Fibroblast of skin of right biceps (primary cell): ENCODE results near the gene ANKRD42.
A peak's percentile ranks its signal among the peaks of the same experiment; 100 is the strongest.
"Not testable (repeated sequence)": the region's sequence is repeated elsewhere in the genome, so short reads cannot be mapped to it uniquely, and the experiment has no call there.

Source experiments
- DNase-seq: peaks from one replicate; pipeline ENCODE4 v3.0.0-alpha.2; 2013

The ANKRD42 gene

GRCh38 chr11:83249972-83250593 is 56.6 kb downstream of the ANKRD42 start:
- DNase-seq = peak; percentile 42

GRCh38 chr11:83252266-83252665 is 58.8 kb downstream of the ANKRD42 start:
- no peak for DNase-seq

- no peak for DNase-seq
Measured at GRCh38 chr11:83252941-83253340, 59.4 kb downstream of the ANKRD42 start.

DNA sequence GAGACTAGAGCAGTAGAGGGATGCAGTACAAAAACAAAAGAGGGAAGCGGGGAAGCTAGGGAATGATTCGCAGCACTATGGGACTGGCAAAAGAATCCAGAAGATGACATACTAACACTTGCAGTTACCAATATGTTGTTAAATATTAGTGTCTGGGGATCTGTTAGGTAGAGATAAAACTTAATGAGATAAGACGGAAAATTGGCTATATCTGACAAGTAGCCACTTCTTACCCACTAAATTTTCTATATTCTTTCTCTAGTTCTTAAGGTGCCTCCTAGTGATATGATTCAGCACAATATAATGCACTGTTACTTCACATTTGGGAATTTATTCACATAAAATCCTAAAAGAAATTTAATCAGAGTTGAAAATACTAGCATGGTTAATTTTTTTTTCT is 61.9 kb downstream of the ANKRD42 start:
- DNase-seq = no peak

GRCh38 chr11:83256602-83257340 is 63.3 kb downstream of the ANKRD42 start:
- DNase-seq = no peak

DNA sequence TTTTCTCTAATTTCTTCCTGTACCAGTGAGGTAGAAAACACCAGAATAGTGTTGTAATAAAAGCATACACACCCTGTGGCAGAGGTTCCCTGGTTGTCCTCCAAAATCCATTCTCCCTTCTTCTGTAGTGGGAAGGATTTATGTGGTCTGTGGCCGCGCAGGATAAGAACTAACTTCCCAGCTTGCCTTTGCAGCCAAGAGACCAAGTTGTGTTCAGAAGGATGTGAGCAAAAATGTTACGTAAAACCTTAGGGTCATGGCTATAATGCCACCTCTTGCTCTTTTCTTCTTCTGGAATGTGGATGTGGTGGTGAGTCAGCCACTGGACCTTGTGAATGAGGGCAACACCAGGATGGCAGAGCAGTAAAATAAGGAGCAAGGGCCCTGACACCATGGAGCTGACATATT is 64.3 kb downstream of the ANKRD42 start:
- peak; percentile 21 for DNase-seq

- DNase-seq = no peak
Measured at GRCh38 chr11:83259559-83259958, 66.0 kb downstream of the ANKRD42 start.

GRCh38 chr11:83265331-83265730 is 71.8 kb downstream of the ANKRD42 start:
- DNase-seq = no peak

- not testable (repeated sequence) for DNase-seq
Measured at GRCh38 chr11:83269080-83269479, 75.6 kb downstream of the ANKRD42 start.

- not testable (repeated sequence) for DNase-seq
Measured at GRCh38 chr11:83271734-83272133, 78.2 kb downstream of the ANKRD42 start.

- DNase-seq = peak; percentile 73
Measured at GRCh38 chr11:83272627-83273026, 79.1 kb downstream of the ANKRD42 start.

GRCh38 chr11:83275888-83276641 is 82.6 kb downstream of the ANKRD42 start:
- no peak for DNase-seq

DNA sequence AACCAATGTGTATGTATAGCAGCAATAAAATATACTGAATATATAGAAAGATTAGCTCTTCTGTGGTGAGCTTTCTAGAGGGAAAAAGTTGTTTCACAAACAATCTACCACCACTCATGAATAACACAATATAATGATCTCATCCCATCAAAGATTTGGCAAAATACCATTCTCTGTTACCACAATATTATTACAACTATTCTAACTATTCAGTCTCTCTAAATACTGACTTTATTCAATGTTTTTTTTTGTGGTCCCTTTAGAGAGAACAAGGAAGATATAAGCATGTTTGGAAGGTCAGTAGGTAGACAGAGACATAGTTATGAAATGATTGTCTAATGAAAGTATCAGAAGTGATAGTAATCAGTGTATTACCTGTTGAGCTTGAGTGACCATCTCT is 84.8 kb downstream of the ANKRD42 start:
- DNase-seq = peak; percentile 56

- DNase-seq = peak; percentile 41
Measured at GRCh38 chr11:83280256-83280655, 86.7 kb downstream of the ANKRD42 start.

- DNase-seq = peak; percentile 20
Measured at GRCh38 chr11:83282084-83282716, 88.7 kb downstream of the ANKRD42 start.

DNA sequence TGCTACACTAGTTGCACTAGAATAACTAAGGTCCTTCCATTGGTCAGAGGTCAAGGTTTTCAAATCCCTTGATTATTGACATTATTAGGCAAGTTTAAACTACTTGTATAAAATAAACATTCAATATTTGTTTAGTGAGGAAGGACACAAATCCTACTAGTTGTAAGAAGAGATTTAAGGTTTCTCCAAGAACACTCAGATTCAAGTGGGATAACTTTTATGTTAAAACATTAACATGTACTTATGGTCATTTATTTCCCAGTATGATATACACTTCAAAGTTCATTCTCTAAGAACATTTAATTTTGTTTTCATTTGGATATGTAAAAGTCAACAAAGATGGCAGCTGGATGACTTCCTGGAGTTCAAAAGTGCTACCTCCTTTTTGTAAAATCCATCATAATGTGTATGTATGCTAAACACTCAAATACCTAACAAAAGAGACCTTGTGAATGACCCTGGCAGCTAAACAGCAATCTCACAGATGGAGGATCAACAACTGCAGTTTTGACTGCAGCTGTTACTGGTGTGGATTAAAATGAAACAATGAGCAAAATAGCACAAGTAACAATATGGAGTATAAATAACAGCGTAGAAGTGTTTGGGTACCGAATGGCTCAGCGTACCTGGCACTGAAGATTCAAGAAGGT is 91.1 kb downstream of the ANKRD42 start:
- no peak for DNase-seq

GRCh38 chr11:83285151-83285770 is 91.7 kb downstream of the ANKRD42 start:
- DNase-seq = no peak

GRCh38 chr11:83285771-83286528 is 92.4 kb downstream of the ANKRD42 start, which contains the start of gene CCDC90B:
CCDC90B (minus strand) TSS chr11:83286367; CDS start chr11:83285972, 395 bp downstream.
- DNase-seq = peak; percentile 98

GRCh38 chr11:83287631-83288030 is 94.1 kb downstream of the ANKRD42 start:
- DNase-seq = no peak

DNA sequence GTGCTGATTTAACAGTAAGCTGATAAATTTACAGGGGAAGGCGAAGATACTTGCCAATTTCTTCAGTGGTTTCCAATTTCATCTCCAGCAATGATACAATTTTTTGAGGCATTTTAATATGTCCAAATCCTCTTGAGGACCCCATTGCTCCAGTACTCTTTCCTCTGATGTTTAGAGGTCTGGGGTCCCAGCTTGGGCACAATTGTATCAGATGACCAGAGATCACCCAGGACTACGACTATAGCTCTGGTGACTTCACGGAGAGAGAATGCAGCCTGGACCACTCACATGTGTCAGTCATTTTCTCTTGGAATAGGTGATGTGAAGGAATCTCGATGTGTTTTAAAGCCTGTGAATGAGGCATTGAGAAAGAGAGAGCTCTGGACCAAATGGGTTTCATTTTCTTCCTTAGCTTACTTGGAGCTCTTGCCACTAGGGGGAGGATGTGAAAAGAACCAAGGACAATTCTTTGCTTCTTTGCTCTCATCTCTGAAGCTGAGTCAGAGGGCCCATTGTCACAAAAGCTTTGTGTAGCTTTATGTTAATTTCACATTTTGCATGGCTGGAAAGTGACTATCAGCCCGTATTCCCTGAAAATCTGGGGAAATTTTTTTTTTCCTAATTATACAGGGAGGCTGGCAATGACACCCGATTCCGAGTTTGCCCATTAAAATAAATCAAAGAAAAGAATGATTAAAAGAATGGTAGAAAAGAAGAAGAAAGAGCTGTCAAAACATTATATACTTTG is 99.4 kb downstream of the ANKRD42 start:
- peak; percentile 71 for DNase-seq

GRCh38 chr11:83293457-83293774 is 99.9 kb downstream of the ANKRD42 start:
- no peak for DNase-seq
